GM21529 (cell line): ENCODE data around the gene SLC6A6.

Source experiments
- ATAC-seq: cut with Tn5 transposase; IDR thresholded peaks from one replicate; pipeline ENCODE4 v1.9.1; 2021; ENCODE audit not compliant: unreplicated experiment

The SLC6A6 gene

DNA sequence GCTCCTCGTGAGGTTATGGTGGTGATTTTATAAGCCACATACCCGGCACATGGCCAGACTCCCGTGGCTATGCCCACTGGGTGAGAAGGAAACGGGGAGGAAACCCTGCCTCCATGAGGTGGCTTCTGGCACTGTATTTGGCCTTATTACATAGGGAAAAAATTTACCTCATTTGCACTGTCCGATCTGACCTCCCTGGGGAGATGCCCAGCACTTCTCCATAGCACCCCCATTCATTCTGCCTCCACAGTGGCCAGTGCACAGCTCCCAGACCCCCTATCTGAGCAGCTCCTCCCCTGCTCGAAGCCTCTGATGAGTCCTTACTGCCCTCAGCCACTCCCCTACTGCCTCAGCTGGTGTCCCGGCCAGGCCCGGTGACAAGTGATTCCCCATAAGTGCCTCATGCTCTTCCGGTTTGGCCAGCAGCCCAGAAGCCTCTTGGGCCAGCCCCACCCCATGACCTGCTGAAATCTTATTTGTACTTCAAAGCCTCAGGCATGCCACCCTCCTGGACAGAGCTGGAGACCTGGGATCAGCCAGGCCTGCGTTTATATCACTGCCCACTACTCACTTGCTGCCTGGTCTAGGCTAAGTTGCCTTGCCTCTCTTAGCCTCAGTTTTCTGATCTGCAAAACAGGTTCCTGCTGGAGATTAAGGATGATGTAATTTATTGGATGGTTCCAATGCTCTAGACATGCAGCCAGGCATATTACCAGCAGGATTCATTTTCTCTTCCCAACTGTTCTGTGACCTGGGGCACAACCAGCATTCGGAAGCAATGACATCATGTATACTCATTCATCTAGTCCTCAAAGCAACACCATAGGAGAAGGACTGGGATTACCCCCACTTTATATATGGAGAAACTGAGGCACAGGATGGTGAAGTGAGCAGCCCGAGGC, 30.6 kb upstream of the SLC6A6 start:
- ATAC-seq = peak; percentile 70

GRCh38 chr3:14372587-14372986, 29.8 kb upstream of the SLC6A6 start:
- ATAC-seq = no peak

DNA sequence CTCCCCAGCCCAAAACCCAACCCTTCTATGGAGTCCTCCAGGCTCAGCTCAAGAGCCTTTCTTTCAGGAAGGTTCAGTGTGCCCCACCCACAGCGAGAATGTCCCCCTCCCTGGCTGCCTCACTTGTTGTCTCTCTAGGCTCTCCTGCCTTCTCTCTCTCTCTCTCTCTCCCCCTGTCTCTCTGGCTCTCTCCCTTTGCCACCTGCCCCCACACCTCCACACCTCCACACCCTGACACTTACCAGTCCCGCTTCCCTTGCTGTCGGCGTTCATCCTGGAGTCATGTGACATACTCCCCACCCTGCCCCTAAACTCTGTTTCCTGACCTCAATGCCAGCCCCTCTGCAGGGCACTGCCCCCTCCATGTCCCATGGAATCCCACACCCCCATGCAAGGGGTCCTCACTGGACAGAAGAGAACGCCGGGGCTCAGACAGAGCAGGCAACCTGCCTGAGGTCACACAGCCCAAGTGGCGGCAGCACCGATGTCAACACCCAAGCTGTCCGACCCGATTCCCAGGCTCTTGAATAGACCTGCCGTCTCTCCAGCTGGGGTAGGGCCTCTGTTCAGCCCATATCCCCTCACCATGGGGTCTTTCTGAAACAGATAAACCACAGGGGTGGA, 28.5 kb upstream of the SLC6A6 start:
- no peak for ATAC-seq

DNA sequence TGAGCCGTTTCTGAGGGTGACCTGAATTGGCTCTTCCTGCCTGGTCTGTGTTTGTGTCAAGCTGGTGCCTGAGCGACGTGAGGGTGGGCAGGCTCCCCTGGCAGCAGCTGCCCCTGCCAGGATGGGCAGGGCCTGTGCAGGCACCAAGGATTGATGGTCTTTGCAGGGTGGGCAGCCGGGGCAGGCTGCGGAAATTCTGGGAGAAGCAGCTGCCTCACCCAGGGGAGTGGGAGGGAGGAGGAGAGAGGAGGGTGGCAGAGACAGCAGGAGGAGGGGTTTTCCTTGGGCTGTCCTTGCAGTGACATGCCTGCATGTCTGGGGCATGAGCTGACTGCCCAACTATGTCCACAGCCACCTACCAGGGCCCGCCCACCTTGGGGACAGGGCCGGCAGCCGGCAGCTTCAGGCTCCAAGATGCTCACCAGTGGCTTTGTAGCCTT, 27.9 kb upstream of the SLC6A6 start:
- ATAC-seq = no peak

GRCh38 chr3:14375192-14375591, 27.2 kb upstream of the SLC6A6 start:
- no peak for ATAC-seq

DNA sequence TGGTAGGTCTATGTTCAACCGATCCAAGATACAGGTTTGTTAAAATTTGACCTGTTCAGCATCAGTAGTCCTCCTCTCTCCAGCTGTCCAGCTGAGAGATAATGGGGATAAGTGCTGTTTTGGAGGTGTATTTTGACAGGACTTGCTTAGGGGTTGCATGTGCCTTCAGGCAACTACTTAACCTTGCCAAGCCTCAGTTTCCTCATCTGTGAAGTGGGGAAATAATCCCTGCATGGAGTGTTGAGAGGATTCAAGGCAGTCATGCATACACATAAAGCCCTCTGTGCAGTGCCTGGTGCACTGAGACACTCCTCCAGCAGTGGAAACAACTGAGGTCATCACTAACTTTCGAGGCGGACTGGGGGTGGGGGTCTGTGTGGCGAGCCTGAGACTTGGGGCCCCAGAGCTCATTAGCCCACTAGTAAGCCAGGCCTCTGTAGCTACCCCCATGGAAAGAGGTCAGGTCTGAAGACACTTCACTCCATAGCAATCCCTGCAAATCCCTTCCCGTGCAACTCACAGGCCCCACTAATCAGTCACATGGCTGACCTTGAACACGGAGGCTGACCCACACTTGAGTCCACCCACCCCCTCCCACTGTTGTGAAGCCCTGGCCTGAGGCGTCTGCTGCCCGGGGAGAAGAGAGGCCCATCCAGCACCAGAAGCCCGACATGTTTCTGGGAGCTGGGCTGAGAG, 25.9 kb upstream of the SLC6A6 start:
- no peak for ATAC-seq

DNA sequence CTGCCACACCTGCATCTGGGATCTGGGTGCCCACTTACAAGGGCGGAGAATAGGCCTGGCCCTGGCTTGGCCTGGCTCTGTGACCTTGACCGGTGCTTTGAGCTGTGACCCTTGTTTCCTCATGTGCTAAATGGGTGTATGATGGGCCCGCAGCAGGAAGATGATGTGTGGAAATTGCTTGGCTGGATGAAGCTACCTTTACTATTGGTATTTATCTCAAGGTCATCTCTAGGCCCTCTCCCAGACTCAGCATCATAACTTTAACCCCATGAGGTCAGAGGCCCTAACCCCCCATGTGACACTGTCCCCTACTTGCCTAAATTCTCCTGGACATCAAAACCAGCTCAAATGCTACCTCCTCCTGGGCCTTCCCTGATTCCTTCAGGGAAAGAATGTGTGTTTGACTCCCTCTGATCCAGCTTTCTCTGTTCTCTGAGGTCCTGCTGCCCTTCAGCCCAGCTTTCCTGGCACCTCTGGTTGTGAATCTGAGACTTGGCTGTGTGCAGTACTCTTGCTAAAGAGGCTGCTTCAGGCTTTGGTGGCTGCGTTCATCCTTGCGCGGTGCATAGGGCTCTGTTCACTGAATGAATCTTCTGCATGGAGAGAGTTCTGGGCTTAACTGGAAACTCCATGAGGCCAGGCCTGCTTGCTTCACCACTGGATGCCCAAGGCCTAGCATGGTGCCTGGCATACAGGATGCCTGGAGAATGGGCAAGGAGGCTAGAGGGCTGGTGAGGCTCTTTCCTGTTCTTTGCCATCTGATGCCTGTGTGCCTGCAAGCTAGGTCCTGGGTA, 25.2 kb upstream of the SLC6A6 start:
- ATAC-seq = no peak

- peak; percentile 76 for ATAC-seq
Measured at GRCh38 chr3:14377838-14378169, 24.6 kb upstream of the SLC6A6 start.

DNA sequence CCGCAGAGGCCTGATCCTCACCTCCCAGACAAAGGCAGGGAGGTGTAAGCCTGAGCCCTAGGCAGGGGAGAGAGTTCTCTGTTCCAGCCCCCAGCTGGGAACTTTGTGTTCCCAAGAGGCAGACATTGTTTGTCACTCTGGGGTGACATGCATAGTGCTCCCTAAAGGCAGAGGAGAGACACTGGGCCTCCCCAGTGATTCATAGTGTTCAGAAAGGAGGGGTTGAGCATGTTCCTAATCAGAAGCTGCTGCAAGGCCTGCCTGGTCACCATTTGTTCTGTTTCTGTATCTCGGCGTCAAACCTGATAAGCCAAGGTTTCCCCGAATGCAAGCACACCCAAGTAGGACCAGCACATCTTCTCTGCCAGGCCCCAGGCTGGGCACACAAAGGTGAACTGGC, 24.0 kb upstream of the SLC6A6 start:
- peak; percentile 8 for ATAC-seq

GRCh38 chr3:14379843-14380242, 22.6 kb upstream of the SLC6A6 start:
- ATAC-seq = no peak

DNA sequence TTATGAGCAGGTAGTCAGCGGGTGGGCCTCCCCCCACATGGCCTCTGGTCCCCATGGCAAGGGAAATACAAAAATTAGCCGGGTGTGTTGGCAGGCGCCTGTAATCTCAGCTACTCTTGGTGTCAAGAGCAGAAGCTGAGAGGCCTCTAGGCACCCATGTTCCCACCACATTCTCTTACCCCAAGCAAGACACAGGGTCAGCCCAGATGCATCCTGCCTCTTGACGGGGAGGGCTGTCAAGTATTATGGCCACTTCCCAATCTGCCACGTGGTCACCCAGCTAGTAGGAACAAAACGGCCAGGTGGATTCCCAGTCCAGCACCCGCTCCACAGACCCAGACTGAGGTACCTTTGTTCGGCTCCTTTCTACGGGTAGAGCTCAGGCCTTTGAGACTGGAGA, 16.2 kb upstream of the SLC6A6 start:
- no peak for ATAC-seq

DNA sequence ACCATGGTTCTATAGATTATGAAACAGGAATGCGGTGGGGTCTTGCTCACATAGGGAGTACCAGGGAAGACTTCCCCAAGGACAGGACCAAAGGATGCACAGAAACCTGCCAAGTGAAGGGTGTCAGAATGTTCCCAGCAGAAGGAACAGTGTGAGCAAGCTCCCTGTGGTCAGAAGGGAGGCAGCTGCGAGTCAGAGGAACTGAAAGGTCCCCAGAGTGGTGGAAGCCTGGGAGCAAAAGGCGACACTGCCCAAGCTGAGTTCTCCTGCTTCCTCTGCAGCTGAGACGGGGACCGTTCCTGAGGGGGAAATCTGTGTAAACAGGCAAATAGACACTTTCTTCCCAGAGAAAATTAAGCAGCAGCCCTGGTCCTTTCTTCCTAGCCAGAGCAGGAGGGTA, 14.2 kb upstream of the SLC6A6 start:
- no peak for ATAC-seq

DNA sequence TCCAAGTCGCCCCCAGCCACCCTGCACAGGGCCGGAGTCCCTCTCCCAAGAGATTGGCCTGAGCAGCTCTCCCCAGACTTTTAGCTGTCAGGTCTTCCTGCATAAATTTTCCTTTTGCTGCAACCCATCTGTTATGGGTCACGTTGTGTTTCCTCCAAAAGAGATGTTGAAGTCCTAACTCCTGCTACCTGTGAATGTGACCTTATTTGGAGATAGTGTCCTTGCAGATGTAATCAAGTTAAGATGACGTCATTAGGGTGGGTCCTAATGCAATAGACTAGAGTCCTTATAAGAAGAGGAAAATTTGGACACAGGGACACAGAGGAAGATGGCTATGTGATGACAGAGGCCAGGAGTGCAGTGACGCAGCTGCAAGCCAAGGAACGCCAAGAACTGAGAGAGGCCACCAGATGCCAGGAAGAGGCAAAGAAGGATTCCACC, 13.2 kb upstream of the SLC6A6 start:
- ATAC-seq = no peak

GRCh38 chr3:14389716-14390115, 12.7 kb upstream of the SLC6A6 start:
- no peak for ATAC-seq

DNA sequence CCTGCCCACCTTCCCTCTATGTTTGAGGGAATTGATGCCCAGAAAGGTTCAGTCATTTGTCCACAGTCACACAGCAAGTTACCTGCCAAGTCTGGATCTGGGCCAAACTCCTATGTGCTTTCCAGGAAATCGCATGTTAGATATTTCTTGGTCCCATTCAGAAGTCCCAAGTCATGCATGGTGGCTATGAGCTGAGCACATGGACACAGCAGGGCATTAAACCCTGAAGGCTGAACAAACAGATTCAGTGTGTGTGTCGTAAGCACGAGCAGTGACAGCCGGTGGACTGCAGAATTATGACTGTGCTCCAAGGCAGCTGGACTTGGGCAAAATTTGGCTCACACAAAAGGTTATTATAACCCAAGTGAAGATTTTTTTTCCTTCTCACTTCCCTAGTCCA, 11.4 kb upstream of the SLC6A6 start:
- ATAC-seq = no peak

DNA sequence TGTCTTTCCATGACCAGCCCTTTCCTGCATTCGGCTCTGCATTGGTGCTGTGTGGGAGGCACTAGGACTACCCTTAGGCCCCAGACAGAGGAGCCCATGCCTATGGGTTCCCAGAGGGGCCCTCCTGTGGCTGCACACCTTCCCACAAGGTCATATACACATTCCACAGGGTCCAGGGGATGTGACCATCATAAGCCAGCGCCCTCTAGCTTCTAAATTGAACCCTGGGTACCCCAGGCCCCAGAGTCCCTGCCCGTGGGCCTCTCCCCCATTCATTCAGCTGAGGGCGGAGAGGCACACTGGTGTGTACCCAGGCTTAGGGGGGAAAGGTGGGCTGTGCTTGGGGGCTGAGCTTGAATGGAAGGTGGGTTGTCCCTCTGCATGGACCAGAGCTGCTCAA, 10.2 kb upstream of the SLC6A6 start:
- ATAC-seq = no peak

DNA sequence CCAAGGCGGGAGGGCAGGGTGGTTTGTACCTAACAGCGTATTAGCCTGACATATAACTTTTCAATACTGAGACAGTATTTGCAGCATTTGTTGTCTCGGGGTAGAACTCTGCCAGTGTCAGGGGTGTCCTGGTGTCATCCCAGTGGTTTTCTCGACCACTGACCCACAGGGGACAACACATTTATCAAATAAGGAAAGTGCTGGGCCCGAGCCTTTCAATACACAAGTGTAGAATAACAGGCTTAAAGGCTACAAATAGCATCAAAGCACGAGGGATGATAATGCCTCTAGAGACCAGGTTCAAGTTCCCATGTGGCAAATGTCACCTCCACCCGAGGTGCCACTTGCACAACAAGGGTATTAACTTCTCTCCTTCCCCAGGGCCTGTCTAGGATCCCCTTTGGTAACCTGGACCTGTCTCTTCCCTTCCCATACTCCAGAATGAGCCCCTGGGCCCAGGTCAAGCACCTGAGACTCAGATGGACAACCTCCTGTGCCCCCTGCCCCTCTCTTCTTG, 9.5 kb upstream of the SLC6A6 start:
- no peak for ATAC-seq

DNA sequence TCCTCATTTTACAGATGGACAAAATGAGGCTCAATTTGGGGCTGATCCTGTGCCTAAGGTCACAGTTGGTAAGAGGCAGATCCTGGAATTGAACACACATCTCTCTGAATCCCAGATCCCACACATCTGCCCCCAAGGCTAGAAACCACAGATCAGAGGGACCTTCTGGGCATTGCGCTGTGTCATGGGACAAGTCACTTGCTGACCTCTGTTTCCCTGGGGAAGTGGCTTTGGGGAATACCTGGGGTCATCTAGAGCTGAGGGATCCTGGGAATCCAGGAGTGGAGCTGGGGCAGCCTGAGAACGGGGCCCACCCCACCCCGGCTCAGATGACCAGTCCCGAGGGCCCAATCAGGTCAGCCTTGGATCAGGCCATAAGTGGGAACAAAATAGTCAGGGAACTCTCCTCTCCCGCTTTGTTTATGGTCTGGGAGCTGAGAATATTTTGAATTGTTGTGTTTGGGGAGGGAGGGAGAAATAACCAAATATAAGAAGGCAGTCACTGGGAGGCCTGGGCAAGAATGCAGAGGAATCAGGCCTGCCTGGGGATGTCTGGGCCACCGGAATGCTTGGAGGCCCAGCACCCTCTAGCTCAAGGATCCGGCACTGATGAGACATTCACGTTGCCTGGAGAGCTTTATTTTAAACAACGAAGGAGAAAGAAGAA, 8.8 kb upstream of the SLC6A6 start:
- no peak for ATAC-seq

GRCh38 chr3:14396031-14396692, 6.2 kb upstream of the SLC6A6 start:
- no peak for ATAC-seq

- ATAC-seq = no peak
Measured at GRCh38 chr3:14397046-14397445, 5.4 kb upstream of the SLC6A6 start.
